ENCODE data around the gene METTL16.

METTL16 gene

DNA sequence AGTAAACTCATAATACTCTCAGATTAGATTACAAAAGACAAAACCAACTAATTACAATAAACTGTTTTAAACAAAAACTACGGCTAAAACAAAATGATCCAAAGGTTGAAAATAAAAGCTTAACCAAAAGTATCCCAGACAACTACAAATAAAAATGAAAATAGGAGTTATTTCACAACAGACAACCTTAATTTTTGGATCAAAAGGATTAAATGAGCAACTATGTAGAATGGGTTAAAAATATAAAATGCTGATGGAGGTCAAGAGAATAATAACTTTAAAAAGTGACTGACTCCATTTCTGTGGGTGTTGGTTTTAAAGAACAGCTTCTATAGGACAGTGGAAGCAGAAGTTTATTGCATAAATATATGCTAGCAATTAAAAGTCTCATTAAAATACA, 28.6 kb downstream of the METTL16 start:
- H3K4me3 ChIP-seq (ENCODE audit: low read length), result no peak overlapping the region
- no peak for DNase-seq (ENCODE audit: low read depth)
- TF ChIP-seq, protein P1, sequence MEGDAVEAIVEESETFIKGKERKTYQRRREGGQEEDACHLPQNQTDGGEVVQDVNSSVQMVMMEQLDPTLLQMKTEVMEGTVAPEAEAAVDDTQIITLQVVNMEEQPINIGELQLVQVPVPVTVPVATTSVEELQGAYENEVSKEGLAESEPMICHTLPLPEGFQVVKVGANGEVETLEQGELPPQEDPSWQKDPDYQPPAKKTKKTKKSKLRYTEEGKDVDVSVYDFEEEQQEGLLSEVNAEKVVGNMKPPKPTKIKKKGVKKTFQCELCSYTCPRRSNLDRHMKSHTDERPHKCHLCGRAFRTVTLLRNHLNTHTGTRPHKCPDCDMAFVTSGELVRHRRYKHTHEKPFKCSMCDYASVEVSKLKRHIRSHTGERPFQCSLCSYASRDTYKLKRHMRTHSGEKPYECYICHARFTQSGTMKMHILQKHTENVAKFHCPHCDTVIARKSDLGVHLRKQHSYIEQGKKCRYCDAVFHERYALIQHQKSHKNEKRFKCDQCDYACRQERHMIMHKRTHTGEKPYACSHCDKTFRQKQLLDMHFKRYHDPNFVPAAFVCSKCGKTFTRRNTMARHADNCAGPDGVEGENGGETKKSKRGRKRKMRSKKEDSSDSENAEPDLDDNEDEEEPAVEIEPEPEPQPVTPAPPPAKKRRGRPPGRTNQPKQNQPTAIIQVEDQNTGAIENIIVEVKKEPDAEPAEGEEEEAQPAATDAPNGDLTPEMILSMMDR (conservative IDR thresholded peaks at IDR 0.05; ENCODE audit: low read depth, low read length), result no peak

DNA sequence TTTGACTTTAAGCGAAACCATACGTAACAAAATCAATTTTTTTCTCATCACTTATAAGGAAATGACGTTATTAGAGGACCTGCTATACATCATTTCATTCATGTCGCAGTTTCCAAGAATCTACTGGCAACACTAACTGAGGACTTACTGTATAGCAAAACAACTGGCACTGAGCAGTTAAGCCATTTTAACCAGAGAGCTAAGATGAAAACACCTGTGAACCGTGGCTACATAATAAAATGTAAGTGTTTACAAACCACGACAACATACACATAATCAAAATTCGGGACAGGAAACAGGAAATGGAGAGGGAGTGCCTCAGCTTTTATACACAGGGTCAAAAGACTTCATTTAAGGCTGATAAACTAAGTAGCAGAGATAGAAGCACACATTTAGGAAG, 29.5 kb downstream of the METTL16 start:
- TF ChIP-seq, protein P1 (conservative IDR thresholded peaks at IDR 0.05; ENCODE audit: low read depth, low read length), result no peak
- no peak overlapping the region for H3K4me3 ChIP-seq (ENCODE audit: low read length)
- DNase-seq (ENCODE audit: low read depth), result no peak

DNA sequence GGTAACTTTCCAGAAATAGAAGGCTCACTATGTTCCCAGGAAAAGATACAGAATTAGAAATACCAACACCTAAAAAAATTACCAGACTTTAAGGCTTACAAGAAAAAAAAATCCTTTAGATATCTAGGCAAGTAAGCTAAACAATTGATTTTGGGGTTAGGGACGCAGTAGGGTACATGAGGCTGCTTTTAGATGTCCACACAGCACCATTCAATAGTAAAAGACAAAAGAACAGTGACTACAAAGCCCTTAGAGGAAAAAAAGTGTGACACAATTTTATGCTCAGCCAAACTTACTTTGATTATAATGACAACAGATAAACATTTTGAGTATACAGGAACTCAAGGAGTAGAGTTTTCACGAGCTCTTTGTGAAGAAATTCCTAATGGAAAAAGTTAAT, 29.9 kb downstream of the METTL16 start:
- H3K4me3 ChIP-seq (ENCODE audit: low read length), result no peak overlapping the region
- TF ChIP-seq, protein P1 (conservative IDR thresholded peaks at IDR 0.05; ENCODE audit: low read depth, low read length), result no peak
- no peak for DNase-seq (ENCODE audit: low read depth)

DNA sequence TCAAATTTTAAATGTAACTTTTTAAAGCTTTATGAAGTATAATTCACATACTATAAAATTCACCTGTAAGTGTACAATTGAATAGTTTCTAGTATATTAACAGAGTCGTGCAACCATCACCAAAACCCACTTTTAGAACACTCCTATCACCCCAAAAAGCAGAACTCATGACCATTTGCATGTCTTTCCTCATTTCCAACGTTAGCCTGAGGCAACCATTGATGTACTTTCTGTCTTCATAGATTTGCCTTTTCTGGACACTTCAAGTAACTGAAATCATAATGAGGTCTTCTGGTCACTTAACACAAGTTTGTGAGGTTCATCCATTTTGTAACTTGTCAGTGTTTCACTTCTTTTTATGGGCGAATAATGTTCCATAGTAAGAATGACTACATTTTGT, 33.2 kb downstream of the METTL16 start:
- DNase-seq (ENCODE audit: low read depth), result no peak
- TF ChIP-seq, protein P1 (conservative IDR thresholded peaks at IDR 0.05; ENCODE audit: low read depth, low read length), result no peak
- H3K4me3 ChIP-seq (ENCODE audit: low read length), result no peak overlapping the region

DNA sequence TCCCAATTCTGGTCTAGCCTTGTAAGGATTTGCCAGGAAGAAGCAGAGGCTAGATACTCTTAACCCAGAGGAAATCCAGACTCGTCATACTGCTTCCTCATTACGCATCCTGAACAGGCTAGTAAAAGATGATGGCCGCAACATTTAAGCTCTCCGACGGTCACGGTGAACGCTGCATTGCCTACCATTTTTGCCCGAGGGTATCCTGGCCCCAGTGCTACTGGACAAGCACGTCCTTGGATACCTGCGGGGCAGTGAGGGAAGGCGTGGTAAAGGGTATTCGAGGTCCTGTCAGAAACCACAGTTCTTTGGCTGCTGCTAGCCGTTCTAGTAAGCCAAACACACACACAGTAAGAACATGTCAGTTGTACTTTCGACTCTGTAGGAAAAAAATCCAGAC, 36.6 kb downstream of the METTL16 start:
- no peak for DNase-seq (ENCODE audit: low read depth)
- H3K4me3 ChIP-seq (ENCODE audit: low read length), result no peak overlapping the region
- TF ChIP-seq, protein P1 (conservative IDR thresholded peaks at IDR 0.05; ENCODE audit: low read depth, low read length), result no peak

DNA sequence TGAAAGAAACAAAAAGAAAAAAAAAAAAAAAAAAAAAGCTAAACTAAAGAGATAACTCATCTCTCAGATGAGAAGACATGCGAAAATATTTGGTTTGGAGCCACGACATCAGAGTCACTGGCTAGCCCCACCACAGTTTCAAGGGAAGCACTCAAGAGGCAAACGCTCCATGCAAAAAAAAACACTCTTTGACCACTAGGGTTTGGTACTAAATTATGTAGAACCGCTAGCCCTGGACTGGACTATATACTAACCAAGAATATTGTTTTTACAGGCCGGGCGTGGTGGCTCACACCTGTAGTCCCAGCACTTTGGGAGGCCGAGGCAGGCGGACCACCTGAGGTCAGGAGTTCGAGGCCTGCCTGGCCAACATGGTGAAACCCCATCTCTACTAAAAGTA, 37.3 kb downstream of the METTL16 start:
- H3K4me3 ChIP-seq (ENCODE audit: low read length), result no peak overlapping the region
- TF ChIP-seq, protein P1 (conservative IDR thresholded peaks at IDR 0.05; ENCODE audit: low read depth, low read length), result no peak
- no peak for DNase-seq (ENCODE audit: low read depth)

DNA sequence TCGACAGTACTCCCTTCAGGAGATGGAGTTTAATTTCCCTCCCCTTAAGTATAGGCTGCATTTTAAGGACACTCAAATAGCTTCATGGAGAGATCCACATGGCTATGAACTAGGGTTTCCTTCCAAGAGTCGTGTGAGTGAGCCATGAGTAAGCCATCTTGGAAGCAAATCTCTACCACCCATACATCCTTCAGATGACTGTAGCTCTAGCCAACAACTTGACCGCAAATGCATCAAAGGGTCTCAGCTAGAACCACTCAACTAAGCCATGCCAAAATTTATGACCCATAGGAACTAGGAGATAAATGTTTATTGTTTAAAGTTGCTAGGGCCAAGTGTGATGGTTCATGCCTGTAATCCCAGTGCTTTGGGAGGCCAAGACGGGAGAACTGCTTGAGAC, 43.4 kb downstream of the METTL16 start:
- TF ChIP-seq, protein P1 (conservative IDR thresholded peaks at IDR 0.05; ENCODE audit: low read depth, low read length), result no peak
- H3K4me3 ChIP-seq (ENCODE audit: low read length), result no peak overlapping the region
- DNase-seq (ENCODE audit: low read depth), result no peak

Data from retinal pigment epithelial cell (primary cell).